Activated T-cell treated with anti-CD3 and anti-CD28 coated beads for 24 hours (primary cell): ENCODE measurements around the gene NLGN2.

Experiments
- DNase-seq: peaks from one replicate; pipeline ENCODE4 v3.0.0-alpha.2; 2020; ENCODE audit warnings: low read depth

The NLGN2 gene

GRCh38 chr17:7414837-7415236, 7.2 kb downstream of the NLGN2 start:
- DNase-seq: no peak

GRCh38 chr17:7415784-7416183, 8.1 kb downstream of the NLGN2 start:
- no peak for DNase-seq

DNA sequence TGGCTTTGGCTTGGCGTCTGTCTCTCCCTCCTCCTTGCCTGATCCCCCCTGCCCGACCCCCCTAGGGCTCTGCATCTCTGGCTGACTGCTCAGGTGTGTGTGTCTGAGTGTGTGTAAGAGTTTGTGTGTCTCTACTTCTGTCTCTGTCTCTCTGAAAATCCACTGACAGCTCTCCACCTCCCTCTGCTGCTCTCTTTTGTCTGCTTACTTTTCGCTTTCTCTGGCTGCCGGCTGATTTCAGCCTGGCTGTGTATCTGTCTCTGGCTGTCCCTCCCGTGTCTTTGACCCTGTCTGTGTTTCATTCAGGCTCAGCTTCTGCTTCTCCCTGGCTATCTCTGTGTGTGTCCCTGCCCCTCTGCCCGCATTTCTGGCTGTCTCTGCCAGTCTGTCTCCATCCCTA, 8.7 kb downstream of the NLGN2 start:
- DNase-seq: no peak

- no peak for DNase-seq
Measured at GRCh38 chr17:7417056-7417655, 9.5 kb downstream of the NLGN2 start.

DNA sequence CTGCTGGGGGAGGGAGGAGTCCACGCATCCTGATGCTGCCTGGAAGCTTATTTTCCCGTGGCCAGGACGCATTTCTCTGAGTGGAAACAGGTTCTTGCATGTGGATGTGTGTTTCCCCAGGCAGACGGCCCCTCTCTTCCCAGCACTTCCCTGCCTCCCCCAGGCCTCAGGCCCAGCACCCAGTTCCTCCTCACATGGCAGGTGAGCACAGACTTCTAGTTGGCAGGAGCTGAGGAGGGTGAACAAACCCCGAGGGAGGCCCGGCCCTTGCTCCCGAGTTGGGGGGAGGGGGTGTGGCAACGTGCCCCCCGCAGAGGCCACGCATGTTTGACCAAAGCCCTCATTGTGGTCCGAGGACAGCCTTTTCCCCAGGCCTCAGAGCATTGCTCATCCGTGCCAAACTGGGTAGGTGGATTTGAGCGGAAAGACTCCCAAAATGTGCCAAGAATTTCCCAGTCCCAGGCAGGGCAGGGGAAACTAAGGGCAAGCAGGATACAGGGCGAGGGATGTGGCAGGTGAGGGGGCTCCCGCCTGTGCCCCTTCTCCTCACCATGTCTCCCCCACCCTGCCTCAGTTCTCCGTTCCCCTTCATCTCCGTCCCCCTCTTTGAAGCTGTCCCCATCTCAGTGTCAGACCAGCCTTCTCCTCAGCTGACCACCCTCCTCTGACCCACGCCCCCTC, 11.0 kb downstream of the NLGN2 start:
- DNase-seq: no peak

DNA sequence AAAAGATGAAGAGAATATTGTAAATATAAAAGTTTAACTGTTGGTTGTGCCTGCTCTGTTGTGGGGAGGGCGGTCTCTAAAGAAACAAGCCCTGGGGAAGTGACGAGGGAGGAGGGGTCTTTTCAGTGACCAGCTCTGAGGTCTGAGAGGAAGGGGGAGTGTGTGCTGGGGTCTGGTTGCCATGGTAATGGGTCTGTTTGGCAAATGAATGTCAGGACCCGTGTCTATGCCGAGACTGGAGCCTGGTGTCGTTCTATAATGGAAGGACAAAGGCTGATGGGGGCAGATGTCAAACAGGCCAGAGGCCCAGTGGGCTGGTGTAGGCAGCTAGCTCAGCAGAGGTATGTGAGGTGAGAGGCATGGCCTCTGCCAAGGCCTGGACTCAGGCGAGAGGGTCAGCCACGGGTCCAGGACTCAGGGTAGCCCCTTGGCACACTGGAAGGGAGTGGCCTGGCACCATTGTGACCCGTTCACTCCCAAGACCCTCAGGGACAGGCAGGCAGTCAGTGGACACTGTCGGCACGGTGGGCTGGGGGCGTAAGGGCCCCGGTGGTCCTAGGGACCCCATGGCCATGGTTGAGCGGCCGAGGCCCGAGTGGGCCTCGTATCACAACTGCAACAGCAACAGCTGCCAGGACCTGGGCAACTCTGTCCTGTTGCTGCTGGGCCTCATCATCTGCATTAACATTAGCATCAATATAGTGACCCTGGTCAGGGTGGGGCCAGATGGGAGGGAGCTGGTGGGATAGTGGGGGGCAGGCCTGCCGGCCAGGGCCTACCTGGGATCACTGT, 12.4 kb downstream of the NLGN2 start, which contains the start of gene SPEM1:
Gene SPEM1 (plus strand): TSS at position 506 of the 792 bp plus-strand sequence. CDS start 61 bp downstream, at position 567.
- no peak for DNase-seq

- no peak for DNase-seq
Measured at GRCh38 chr17:7421186-7421585, 13.5 kb downstream of the NLGN2 start.

DNA sequence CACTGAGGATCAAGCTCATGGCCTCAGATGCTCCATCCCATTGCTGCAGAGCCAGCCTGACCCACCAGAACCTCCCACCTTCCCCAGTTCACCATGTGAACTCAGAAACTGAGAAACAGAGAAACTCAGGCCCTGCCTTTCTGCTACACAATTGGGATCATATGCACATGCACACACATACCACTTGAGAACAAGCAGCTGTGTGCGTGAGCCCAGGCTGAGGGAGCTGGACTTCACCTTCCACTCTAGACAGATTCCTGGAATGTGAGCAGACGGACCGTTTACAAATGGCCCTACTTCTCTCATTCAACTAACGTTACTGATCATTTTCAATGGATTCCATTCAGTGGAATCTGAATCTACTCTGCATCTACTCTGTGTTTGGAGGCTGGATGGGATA, 16.0 kb downstream of the NLGN2 start:
- DNase-seq: no peak

- no peak for DNase-seq
Measured at GRCh38 chr17:7425316-7425715, 17.7 kb downstream of the NLGN2 start, which contains the start of gene SPEM2. SPEM2 (plus strand) TSS chr17:7425616; CDS start chr17:7425689, 73 bp downstream.

DNA sequence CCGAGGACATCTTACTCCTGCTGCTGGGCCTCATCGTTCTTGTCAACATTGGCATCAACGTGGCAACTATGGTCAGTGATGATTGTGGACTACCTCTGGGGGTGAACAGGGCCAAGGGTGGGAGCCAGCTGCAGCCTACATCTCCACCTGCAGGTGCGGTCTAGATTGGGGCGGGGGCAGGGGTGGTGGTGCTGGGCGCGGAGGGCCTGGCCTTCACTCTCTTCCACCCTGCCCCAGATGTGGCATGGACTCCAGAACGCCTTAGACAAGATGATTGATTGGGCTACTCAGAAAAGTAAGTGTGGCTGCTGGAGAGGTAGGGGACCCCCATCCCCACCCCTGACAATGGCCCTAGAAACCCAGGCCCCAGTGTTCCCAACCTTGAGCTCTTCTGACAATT, 18.1 kb downstream of the NLGN2 start:
- DNase-seq: no peak

DNA sequence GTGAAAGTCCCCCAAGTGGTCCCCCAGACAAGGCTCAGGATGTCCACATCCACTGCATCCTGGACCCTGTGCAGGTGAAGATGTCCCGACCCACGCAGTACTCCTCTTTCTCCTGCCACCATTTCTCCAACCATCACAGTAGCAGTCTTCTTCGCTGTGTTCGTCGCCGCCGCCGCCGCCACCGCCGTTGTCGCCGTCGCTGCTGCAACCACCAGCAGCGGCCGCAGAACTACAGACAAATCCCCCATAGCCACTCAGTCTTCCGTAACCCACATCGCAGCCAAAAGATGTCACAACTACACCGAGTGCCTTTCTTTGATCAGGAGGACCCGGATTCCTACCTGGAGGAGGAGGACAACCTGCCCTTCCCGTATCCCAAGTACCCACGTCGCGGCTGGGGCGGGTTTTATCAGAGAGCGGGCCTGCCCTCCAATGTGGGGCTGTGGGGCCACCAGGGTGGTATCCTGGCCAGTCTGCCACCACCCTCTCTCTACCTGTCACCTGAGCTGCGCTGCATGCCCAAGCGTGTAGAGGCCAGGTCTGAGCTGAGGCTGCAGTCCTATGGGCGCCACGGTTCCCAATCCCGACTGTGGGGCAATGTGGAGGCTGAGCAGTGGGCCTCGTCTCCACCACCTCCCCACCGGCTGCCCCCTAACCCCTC, 18.7 kb downstream of the NLGN2 start:
- no peak for DNase-seq

- DNase-seq: no peak
Measured at GRCh38 chr17:7426896-7427489, 19.3 kb downstream of the NLGN2 start.

DNA sequence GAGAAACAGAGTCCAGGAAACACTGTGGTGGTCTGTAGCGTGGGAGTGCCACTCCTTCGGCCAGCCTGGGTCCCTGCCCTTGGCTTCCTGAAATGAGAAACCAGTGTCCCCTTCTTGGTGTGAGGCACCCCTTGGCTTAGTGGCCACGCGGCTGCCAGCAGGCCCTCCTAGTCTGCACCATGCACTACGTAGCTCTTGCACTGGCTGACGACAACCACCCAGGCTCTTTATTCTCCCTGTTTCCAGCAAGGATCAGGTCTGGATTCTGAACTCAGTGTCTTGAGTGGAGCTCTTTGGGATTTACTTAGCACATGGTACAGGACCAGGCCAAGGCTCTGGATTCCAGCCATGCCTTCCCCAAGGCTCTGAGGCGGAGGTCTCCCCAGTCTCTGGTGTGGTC, 19.9 kb downstream of the NLGN2 start:
- DNase-seq: no peak

- no peak for DNase-seq
Measured at GRCh38 chr17:7428557-7428956, 20.9 kb downstream of the NLGN2 start, which contains the start of gene SPEM3. SPEM3 (plus strand) TSS chr17:7428857; CDS start chr17:7428903, 46 bp downstream.

DNA sequence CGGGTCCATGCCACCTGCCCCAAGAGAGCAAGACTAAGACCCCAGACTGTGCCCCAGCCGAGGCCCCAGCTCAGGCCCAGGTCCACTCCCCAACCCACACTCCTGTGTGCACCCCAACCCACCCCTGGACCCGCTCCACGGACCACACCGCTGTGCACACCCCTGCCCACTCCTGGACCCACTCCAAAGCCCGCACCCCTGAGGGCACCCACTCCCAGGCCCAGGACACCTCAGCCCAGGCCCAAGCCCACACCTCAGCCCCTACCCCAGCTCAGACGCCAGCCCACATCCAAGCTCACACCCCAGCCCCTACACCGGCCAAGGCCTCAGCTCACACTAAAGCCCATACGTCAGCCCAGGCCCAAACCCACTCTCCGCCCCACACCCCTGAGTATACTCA, 22.1 kb downstream of the NLGN2 start:
- DNase-seq: no peak

DNA sequence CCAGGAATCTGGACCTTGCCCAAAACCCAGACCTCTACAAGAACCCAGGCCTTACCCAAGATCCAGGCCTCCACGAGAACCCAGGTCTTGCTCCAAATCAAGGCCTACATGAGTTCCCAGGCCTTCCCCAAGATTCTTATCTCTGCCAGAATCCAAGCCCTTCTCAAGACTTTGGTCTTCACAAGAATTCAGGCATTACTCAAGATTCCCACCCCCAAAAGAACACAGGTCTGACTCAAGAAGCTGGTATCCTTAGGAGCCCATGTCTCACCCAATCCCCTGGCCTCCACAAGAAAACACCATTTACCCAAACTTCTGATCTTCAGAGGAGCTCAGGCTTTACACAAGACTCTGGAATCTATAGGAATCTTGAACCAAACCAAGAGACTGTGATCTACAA, 23.6 kb downstream of the NLGN2 start:
- DNase-seq: no peak

DNA sequence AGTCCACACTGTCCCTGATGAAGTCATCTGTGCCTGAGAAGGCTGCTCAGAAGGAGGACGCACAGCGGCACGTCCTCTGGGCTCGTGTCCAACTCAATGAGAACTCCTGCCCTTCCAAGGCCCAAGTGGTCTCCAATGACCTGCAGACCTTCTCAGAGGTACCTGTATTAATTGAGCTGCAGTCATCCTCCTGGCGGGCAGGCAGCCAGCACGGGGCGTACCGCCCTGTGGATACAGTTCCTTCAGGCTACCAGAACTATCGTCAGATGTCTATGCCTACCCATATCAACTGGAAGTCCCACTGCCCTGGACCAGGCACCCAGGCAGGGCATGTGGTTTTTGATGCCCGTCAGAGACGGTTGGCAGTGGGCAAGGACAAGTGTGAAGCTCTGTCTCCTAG, 24.7 kb downstream of the NLGN2 start:
- DNase-seq: no peak

GRCh38 chr17:7435676-7436555, 28.3 kb downstream of the NLGN2 start:
- peak; percentile 23 for DNase-seq

GRCh38 chr17:7436556-7437368, 29.1 kb downstream of the NLGN2 start:
- peak; percentile 69 for DNase-seq

DNA sequence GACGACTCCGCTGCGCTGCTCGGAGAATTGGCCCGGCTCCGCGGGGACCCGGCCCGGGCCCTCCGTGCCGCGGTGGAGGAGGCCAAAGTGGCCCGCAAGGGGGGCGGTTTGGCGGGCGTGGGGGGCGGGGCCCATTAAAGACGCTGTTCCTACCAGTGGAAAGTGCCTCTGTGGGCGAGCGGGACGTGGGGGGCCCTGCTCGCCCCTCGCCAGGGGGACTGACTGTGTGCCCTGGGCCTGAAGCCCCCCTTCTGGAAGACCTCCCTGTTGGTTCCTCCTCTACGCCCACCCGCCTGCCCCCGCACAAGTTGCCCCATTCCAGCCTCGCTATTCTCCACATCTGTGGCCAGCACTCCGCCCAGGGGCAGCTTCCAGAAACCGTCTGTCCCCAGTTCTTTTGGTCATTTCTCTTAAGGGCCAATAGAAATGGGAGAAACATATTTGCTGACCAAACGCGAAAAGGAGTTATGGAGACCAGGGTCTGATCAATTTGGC, 29.8 kb downstream of the NLGN2 start:
- no peak for DNase-seq
